ENCODE measurements around the gene USP33. TPM values are rescaled to one million over a fixed set of nuclear protein-coding genes. Genes with fewer than 3 reads are reported as not detected.
A peak's percentile ranks its signal among the peaks of the same experiment; 100 is the strongest.

Gene USP33
- total and polyA plus RNA-seq, 2 of the 13 experiments (the other 11 are each of a cell fraction or from before 2014, with no cell fraction given) = 32.0 to 49.1 TPM

DNA sequence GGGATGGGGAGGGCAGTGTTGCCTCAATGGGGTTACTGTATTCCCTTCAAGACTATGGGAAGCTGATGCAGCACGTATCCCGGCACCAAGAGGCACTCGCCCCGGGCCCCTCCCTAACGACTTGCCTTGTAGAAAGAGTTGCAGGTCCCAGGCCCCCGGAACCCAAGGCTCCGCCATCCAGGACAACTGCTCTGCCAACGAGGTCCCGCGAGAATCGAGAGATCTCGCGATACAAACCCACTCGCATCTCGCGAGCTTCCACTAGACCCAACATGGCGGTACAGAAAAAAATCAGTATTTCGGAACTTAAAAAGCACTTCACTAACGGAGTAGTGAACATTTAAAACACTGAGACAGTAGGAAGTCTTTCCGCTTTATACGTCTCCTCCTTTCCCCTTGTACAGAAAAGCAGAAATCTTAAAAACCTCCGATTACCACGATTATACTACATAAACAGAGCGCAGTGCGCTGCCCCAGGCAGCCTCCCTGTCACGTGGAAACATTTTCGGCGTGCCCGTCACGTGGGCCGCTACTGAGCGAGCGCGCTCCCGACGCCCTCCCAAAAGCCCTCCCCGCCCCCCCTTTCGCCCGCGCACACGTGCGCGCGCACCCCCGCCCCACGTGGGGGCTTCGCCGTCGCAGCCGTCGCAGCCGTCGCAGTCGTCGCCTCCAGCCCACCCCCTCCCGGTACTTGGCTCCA, 77.0 kb downstream of the USP33 start, which contains the start of gene ZZZ3 (continued):
- TF ChIP-seq DNMT1 (CRISPR knock-in tag; IDR thresholded peaks at IDR 0.05) (no peak), SALL1 (CRISPR knock-in tag; IDR thresholded peaks at IDR 0.05) (peak; percentile 71), MLLT10 (CRISPR knock-in tag; IDR thresholded peaks at IDR 0.05) (no peak), SP140L (CRISPR knock-in tag; IDR thresholded peaks at IDR 0.05; ENCODE audit: borderline replicate concordance) (peak; percentile 98; the same call in 1 of the 2 replicates), ZMYM2 (CRISPR knock-in tag; IDR thresholded peaks at IDR 0.05) (no peak), ZNF605 (CRISPR knock-in tag; IDR thresholded peaks at IDR 0.05) (peak; percentile 67; the same call in 1 of the 2 replicates), MAFF (IDR thresholded peaks at IDR 0.05; ENCODE audit: low read depth, low read length) (no peak), PHF20 (CRISPR knock-in tag; IDR thresholded peaks at IDR 0.05) (peak; percentile 82), THYN1 (CRISPR knock-in tag; IDR thresholded peaks at IDR 0.05; ENCODE audit: borderline replicate concordance, low read depth) (no peak), BRCA1 (CRISPR knock-in tag; IDR thresholded peaks at IDR 0.05) (no peak), WIZ (CRISPR knock-in tag; IDR thresholded peaks at IDR 0.05) (no peak), MTF1 (CRISPR knock-in tag; IDR thresholded peaks at IDR 0.05) (no peak)
- TF ChIP-seq, protein P1, sequence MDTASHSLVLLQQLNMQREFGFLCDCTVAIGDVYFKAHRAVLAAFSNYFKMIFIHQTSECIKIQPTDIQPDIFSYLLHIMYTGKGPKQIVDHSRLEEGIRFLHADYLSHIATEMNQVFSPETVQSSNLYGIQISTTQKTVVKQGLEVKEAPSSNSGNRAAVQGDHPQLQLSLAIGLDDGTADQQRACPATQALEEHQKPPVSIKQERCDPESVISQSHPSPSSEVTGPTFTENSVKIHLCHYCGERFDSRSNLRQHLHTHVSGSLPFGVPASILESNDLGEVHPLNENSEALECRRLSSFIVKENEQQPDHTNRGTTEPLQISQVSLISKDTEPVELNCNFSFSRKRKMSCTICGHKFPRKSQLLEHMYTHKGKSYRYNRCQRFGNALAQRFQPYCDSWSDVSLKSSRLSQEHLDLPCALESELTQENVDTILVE (CRISPR knock-in tag; IDR thresholded peaks at IDR 0.05) = peak; percentile 22
- TF ChIP-seq, protein P2, sequence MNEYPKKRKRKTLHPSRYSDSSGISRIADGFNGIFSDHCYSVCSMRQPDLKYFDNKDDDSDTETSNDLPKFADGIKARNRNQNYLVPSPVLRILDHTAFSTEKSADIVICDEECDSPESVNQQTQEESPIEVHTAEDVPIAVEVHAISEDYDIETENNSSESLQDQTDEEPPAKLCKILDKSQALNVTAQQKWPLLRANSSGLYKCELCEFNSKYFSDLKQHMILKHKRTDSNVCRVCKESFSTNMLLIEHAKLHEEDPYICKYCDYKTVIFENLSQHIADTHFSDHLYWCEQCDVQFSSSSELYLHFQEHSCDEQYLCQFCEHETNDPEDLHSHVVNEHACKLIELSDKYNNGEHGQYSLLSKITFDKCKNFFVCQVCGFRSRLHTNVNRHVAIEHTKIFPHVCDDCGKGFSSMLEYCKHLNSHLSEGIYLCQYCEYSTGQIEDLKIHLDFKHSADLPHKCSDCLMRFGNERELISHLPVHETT (CRISPR knock-in tag; conservative IDR thresholded peaks at IDR 0.05) = no peak
- TF ChIP-seq, protein P3, sequence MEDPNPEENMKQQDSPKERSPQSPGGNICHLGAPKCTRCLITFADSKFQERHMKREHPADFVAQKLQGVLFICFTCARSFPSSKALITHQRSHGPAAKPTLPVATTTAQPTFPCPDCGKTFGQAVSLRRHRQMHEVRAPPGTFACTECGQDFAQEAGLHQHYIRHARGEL (CRISPR knock-in tag; IDR thresholded peaks at IDR 0.05) = no peak
- TF ChIP-seq, protein P4, sequence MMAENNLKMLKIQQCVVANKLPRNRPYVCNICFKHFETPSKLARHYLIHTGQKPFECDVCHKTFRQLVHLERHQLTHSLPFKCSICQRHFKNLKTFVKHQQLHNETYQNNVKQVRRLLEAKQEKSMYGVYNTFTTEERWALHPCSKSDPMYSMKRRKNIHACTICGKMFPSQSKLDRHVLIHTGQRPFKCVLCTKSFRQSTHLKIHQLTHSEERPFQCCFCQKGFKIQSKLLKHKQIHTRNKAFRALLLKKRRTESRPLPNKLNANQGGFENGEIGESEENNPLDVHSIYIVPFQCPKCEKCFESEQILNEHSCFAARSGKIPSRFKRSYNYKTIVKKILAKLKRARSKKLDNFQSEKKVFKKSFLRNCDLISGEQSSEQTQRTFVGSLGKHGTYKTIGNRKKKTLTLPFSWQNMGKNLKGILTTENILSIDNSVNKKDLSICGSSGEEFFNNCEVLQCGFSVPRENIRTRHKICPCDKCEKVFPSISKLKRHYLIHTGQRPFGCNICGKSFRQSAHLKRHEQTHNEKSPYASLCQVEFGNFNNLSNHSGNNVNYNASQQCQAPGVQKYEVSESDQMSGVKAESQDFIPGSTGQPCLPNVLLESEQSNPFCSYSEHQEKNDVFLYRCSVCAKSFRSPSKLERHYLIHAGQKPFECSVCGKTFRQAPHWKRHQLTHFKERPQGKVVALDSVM (CRISPR knock-in tag; IDR thresholded peaks at IDR 0.05) = no peak
- TF ChIP-seq, protein P5, sequence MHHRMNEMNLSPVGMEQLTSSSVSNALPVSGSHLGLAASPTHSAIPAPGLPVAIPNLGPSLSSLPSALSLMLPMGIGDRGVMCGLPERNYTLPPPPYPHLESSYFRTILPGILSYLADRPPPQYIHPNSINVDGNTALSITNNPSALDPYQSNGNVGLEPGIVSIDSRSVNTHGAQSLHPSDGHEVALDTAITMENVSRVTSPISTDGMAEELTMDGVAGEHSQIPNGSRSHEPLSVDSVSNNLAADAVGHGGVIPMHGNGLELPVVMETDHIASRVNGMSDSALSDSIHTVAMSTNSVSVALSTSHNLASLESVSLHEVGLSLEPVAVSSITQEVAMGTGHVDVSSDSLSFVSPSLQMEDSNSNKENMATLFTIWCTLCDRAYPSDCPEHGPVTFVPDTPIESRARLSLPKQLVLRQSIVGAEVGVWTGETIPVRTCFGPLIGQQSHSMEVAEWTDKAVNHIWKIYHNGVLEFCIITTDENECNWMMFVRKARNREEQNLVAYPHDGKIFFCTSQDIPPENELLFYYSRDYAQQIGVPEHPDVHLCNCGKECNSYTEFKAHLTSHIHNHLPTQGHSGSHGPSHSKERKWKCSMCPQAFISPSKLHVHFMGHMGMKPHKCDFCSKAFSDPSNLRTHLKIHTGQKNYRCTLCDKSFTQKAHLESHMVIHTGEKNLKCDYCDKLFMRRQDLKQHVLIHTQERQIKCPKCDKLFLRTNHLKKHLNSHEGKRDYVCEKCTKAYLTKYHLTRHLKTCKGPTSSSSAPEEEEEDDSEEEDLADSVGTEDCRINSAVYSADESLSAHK (CRISPR knock-in tag; IDR thresholded peaks at IDR 0.05; ENCODE audit: borderline replicate concordance) = no peak
- TF ChIP-seq, protein P6, sequence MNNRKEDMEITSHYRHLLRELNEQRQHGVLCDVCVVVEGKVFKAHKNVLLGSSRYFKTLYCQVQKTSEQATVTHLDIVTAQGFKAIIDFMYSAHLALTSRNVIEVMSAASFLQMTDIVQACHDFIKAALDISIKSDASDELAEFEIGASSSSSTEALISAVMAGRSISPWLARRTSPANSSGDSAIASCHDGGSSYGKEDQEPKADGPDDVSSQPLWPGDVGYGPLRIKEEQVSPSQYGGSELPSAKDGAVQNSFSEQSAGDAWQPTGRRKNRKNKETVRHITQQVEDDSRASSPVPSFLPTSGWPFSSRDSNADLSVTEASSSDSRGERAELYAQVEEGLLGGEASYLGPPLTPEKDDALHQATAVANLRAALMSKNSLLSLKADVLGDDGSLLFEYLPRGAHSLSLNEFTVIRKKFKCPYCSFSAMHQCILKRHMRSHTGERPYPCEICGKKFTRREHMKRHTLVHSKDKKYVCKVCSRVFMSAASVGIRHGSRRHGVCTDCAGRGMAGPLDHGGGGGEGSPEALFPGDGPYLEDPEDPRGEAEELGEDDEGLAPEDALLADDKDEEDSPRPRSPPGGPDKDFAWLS (CRISPR knock-in tag; IDR thresholded peaks at IDR 0.05; ENCODE audit: borderline replicate concordance) = no peak
